C4-2B (cell line): ENCODE data around the gene ZNF555.

Experiments used
- ZFX ChIP-seq: fragments of 450-650 bp; IDR thresholded peaks from 2 replicates; pipeline ENCODE4 v1.6.1; 2017
- TF ChIP-seq, protein P1 (sequence below): fragments of 450-650 bp; conservative IDR thresholded peaks from 2 replicates; pipeline ENCODE4 v1.5.1; 2017; ENCODE audit warnings: mild to moderate bottlenecking

GRCh38 chr19:2827022-2827421 lies 14.3 kb upstream of the ZNF555 start:
- TF ChIP-seq, protein P1, sequence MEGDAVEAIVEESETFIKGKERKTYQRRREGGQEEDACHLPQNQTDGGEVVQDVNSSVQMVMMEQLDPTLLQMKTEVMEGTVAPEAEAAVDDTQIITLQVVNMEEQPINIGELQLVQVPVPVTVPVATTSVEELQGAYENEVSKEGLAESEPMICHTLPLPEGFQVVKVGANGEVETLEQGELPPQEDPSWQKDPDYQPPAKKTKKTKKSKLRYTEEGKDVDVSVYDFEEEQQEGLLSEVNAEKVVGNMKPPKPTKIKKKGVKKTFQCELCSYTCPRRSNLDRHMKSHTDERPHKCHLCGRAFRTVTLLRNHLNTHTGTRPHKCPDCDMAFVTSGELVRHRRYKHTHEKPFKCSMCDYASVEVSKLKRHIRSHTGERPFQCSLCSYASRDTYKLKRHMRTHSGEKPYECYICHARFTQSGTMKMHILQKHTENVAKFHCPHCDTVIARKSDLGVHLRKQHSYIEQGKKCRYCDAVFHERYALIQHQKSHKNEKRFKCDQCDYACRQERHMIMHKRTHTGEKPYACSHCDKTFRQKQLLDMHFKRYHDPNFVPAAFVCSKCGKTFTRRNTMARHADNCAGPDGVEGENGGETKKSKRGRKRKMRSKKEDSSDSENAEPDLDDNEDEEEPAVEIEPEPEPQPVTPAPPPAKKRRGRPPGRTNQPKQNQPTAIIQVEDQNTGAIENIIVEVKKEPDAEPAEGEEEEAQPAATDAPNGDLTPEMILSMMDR: no peak
- no peak for TF ChIP-seq ZFX
